ENCODE results near the gene FANCD2. TPM values are rescaled to one million over a fixed set of nuclear protein-coding genes. Genes with fewer than 3 reads are reported as not detected.
"Not testable (repeated sequence)": the region's sequence is repeated elsewhere in the genome, so short reads cannot be mapped to it uniquely, and the experiment has no call there.

The FANCD2 gene
- total RNA-seq, 1 donor from 2014 or later = 38.0 TPM

DNA sequence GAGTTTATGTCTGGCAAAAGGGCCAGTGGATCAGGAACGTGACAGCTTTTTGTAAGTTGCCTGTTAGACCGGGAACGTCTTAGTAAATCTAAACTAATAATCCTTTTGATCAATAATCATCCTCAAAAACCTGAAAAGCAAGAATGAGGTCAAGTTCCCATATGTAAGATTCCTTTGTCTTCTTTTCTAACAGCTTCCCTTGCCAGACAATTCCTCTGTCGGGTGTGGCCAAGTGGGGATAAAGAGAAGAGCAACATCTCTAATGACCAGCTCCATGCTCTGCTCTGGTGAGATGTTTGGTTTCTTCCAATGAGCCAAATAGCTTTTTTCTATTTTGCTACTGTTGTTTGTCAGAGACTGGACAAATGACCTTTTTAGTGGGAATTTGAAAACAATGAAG, 62.0 kb downstream of the FANCD2 start:
- Mint-ChIP-seq H3K27me3 (no peaks in the 10 kb centered on the region), H3K4me3 (peak overlapping the region; percentile 50), H3K27ac (peak overlapping the region; percentile 92), H3K36me3 (peaks cover 17% of the 10 kb centered on the region), H3K9me3 (no peaks in the 10 kb centered on the region), H3K4me1 (ENCODE audit: unreplicated experiment) (no peaks in the 10 kb centered on the region)
- DNase-seq (ENCODE audit: extremely low spot score, unreplicated experiment) = no peak
- TF ChIP-seq CTCF (conservative IDR thresholded peaks at IDR 0.05) = no peak

DNA sequence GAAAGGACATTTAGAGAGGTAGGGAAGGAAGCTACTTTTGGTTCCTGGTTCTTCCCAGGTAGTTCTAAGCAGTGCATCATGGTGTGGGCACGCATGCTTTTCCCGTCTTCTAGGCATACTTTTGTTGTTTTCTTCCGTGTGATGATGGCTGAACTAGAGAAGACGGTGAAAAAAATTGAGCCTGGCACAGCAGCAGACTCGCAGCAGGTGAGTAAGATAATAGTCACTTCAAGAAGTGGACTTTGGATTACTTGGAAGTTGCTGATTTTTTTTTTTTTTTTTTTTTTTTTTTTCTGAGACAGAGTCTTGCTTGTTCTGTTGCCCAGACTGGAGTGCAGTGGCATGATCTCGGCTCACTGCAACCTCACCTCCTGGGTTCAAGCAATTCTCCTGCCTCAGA, 63.9 kb downstream of the FANCD2 start:
- TF ChIP-seq CTCF (conservative IDR thresholded peaks at IDR 0.05) = no peak
- H3K4me1 Mint-ChIP-seq (ENCODE audit: unreplicated experiment) = no peaks in the 10 kb centered on the region
- no peaks in the 10 kb centered on the region for H3K9me3 Mint-ChIP-seq
- no peaks in the 10 kb centered on the region for H3K27me3 Mint-ChIP-seq
- DNase-seq (ENCODE audit: extremely low spot score, unreplicated experiment) = no peak
- peaks cover 13% of the 10 kb centered on the region for H3K36me3 Mint-ChIP-seq
- no peak overlapping the region for H3K4me3 Mint-ChIP-seq
- H3K27ac Mint-ChIP-seq = no peak overlapping the region

GRCh38 chr3:10090774-10091173, 64.5 kb downstream of the FANCD2 start:
- peaks cover 13% of the 10 kb centered on the region for H3K36me3 Mint-ChIP-seq
- not testable (repeated sequence) for H3K4me1 Mint-ChIP-seq (ENCODE audit: unreplicated experiment); H3K27me3 Mint-ChIP-seq; H3K9me3 Mint-ChIP-seq; H3K27ac Mint-ChIP-seq; H3K4me3 Mint-ChIP-seq; DNase-seq (ENCODE audit: extremely low spot score, unreplicated experiment)

GRCh38 chr3:10091387-10091786, 65.2 kb downstream of the FANCD2 start:
- H3K27me3 Mint-ChIP-seq; H3K4me1 Mint-ChIP-seq (ENCODE audit: unreplicated experiment); H3K4me3 Mint-ChIP-seq; H3K9me3 Mint-ChIP-seq; H3K27ac Mint-ChIP-seq; DNase-seq (ENCODE audit: extremely low spot score, unreplicated experiment): not testable (repeated sequence)
- peaks cover 13% of the 10 kb centered on the region for H3K36me3 Mint-ChIP-seq

GRCh38 chr3:10093678-10094077, 67.4 kb downstream of the FANCD2 start:
- TF ChIP-seq CTCF (conservative IDR thresholded peaks at IDR 0.05) = no peak
- no peaks in the 10 kb centered on the region for H3K4me1 Mint-ChIP-seq (ENCODE audit: unreplicated experiment)
- no peak for DNase-seq (ENCODE audit: extremely low spot score, unreplicated experiment)
- H3K4me3 Mint-ChIP-seq = no peak overlapping the region
- peaks cover 13% of the 10 kb centered on the region for H3K36me3 Mint-ChIP-seq
- no peak overlapping the region for H3K27ac Mint-ChIP-seq
- no peaks in the 10 kb centered on the region for H3K27me3 Mint-ChIP-seq
- H3K9me3 Mint-ChIP-seq = no peaks in the 10 kb centered on the region

DNA sequence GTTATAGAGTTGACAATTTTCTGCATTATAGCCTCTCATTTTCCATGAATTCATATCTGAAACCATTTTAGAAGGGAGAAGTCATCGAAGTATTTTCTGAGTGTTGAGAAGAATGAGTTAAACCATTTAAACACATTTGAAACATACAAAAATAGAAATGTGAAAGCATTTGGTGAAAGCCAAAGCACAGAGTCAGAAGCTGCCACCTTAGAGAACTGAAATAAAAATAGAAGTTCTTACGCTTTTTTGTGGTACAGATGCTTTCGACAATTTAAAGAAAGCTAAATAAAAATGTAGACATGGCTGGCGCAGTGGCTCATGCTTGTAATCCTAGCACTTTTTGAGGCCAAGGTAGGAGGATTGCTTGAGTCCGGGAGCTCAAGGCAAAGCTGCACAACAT, 72.8 kb downstream of the FANCD2 start:
- no peaks in the 10 kb centered on the region for H3K27me3 Mint-ChIP-seq
- DNase-seq (ENCODE audit: extremely low spot score, unreplicated experiment) = no peak
- no peak overlapping the region for H3K4me3 Mint-ChIP-seq
- no peak for TF ChIP-seq CTCF (conservative IDR thresholded peaks at IDR 0.05)
- H3K36me3 Mint-ChIP-seq = no peaks in the 10 kb centered on the region
- H3K9me3 Mint-ChIP-seq = no peaks in the 10 kb centered on the region
- H3K4me1 Mint-ChIP-seq (ENCODE audit: unreplicated experiment) = no peaks in the 10 kb centered on the region
- no peak overlapping the region for H3K27ac Mint-ChIP-seq

DNA sequence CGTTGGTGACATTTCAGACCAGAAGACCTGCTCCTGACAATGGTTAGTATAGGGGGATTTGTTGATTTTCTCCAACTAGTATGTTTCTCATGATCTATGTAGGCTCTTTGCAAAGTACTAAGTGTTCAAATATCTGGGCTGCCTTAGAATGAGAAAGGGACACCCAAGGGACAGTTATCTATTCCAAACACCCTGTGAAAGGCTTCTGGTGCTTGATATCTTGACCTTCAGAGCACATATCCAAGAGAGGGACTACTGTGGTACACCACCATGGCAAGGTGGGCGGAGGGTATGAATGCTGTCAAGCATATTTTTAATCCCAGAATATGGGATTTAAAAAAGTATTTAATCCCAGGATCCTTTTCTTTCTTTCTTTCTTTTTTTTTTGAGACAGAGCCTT, 80.7 kb downstream of the FANCD2 start:
- TF ChIP-seq CTCF (conservative IDR thresholded peaks at IDR 0.05) = no peak
- no peaks in the 10 kb centered on the region for H3K4me1 Mint-ChIP-seq (ENCODE audit: unreplicated experiment)
- no peaks in the 10 kb centered on the region for H3K27me3 Mint-ChIP-seq
- no peak overlapping the region for H3K27ac Mint-ChIP-seq
- no peak for DNase-seq (ENCODE audit: extremely low spot score, unreplicated experiment)
- H3K4me3 Mint-ChIP-seq = no peak overlapping the region
- H3K9me3 Mint-ChIP-seq = no peaks in the 10 kb centered on the region
- H3K36me3 Mint-ChIP-seq = no peaks in the 10 kb centered on the region
